EL (cell line): ENCODE data around the gene BIN1.
A peak's percentile ranks its signal among the peaks of the same experiment; 100 is the strongest.

Experiments
- DNase-seq: peaks from one replicate; pipeline ENCODE4 v3.0.0-alpha.2; 2016

The BIN1 gene

DNA sequence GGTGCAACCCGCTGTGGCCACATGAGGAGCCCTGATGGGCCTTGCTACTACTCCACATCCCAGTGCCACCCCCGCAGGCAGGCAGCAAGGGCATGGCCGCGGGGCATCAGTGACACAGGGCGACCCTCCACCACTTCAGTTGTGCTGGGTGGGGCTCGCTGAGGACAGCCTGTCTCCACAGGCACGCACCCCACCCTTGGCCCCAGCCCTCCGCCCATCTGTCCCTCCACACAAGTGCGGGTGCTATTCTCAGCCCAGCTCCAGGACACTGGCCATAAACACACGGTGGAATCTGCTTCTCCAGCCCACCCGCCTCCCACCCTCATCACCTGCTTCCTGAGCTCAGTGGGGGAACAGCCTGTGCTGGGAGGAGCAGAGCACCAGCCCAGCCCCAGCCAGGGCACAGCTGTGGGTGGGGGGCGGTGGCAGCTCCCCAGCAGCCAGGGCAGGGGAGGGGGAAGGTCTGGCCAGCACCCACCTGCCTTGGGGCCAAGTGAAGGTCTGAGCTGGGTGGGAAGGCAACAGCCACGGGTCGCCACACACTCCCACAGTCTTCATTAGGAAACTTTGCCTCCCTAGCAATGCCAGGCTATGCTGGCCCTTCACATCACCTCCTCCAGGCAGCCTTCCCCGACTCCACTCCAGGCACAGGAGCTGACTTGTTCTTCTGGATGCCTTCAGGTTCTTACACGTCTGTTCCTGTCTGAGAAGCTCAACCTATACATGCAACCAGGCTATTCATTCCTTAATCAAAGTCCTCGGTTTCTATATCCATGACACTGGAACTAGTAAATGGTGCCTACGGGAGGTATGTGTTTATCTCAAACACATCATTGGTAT lies 16.5 kb downstream of the BIN1 start:
- DNase-seq: no peak

DNA sequence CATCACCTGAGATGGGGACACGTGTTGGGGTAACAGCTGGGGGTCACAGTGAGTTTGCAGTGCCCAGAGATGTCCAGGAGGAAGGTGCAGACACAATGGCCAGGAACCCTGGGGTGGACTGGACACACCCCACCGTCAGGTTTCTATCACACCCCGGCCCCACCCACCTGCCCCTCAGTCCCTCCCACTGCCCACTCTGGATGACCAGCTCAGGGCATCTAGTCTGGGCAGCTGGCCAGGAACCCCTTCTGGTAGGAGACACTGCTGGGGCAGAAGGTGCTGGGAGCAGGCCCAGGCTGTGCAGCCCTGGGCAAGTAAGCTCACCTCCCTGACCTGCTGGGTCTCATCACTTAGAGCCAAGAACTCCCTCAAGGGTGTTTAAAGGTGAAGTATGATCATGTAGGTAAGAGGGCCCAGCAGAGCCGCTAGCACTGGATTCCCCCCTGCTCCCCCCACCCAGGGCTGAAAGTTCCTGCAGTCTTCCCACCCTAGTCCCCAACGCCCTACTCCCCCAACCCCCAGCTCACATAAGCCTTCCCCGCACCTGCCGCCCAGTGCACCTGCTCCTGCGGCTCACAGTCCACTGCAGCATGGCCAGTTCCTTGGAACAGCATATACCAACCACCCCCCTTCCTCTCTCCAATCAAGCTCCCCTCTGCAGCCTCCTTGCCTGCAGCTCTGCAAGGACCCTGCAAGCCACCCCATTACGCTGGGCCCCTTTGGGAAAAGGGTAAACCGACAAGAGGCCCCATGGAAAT lies 17.3 kb downstream of the BIN1 start:
- no peak for DNase-seq

DNA sequence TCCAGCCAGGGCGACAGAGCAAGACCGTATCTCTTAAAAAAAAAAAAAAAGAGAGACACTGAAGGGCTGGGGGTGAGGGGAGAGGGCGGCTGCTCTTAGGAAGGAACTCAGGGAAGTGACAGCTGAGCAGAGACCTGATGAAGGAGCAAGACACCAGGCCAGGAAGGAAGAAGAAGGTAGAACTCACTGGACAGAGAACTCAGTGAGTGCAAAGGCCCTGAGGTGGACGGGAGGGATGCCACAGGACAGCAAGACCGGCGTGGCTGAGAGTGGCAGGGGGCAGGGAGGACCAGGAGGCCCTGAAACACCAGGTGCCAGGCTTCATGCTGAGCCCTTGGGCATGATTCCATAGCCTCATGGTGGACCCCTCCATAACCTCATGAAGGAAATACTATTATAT lies 18.2 kb downstream of the BIN1 start:
- DNase-seq: no peak

DNA sequence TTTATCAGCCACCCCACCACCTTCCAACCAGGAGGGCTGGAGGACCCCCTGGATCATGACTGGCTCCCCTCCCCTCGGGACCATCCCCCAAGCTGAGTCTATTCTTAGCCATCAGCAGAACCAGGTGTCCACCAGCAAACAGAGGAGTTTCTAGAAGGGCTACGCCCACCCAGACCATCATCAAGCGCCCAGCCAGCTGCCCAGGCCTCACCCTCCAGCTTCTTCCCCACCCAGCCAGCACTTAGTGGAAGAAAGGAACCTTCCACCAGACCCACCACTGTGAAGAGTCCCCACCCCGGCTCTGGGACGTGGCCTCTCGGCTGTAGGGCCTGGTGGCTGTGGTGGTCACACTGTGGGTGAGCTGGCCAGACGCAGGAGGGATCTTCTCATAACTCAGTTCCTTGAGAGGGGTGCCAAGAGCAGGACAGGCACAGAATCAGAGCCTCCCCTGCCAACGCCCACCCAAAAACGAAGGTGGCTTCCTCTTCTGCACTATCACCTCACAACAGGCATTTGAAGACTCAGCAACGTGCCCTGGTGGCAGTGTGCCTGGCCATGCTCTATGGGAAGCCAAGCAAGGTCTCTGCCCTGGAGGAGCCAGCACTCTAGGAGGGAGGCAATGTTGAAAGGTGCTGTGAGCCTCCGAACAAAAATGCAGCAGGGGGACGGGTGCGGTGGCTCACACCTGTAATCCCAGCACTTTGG lies 19.0 kb downstream of the BIN1 start:
- DNase-seq: no peak

DNA sequence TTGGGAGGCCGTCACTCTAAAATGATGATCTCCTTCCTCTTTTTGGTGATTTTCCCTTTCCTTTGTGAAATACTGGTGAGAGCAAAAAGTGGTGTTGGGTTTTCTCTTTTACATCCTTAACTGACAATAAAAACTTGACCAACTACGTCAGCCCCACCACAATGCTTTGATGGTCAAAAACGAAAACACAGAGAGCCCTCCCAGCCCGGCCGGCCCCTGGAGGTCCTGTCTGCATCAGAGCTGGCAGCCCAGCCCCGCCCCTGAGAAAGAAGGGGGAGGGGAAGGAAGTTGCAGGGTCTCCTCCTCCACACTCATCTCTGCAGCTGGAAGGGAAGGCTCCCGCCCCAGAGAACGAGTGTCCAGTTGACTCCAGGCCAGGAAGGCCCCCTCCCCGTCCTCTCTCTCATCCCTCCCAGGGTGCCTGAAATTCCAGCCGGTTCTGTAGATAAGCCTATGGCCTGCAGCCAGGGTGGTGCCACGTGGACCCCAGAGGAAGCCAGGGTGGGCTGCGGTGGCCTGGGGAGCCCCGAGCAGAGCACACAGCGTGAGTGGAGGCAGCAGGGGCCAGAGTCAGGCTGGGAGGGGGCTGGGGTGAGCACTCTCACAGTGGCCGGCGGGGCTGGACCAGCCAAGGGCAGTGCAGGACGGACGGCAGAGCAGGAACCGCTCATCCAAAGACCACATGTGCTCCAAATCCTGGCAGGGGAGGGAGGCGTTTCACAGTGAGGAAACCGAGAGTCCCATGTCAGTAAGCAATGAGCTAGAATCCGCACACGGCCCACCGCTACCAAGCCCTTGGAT lies 19.8 kb downstream of the BIN1 start:
- no peak for DNase-seq

DNA sequence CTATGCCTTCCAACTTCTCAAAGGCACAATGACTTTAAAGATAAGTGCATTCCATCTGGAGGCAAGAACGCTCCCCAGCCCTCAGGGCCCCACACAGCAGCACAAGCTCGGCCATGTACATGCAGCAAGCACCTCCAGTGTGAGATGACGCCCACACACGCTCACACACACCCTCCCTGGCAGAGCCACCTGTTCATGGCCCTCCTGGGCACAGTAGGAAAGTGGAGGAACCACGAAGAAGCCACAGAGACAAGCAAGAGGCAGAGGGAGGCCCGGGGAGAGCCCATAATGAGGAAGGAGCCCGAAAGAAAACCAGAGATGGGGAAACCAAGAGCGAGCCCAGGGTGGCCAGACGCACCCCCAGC lies 21.7 kb downstream of the BIN1 start:
- no peak for DNase-seq

DNA sequence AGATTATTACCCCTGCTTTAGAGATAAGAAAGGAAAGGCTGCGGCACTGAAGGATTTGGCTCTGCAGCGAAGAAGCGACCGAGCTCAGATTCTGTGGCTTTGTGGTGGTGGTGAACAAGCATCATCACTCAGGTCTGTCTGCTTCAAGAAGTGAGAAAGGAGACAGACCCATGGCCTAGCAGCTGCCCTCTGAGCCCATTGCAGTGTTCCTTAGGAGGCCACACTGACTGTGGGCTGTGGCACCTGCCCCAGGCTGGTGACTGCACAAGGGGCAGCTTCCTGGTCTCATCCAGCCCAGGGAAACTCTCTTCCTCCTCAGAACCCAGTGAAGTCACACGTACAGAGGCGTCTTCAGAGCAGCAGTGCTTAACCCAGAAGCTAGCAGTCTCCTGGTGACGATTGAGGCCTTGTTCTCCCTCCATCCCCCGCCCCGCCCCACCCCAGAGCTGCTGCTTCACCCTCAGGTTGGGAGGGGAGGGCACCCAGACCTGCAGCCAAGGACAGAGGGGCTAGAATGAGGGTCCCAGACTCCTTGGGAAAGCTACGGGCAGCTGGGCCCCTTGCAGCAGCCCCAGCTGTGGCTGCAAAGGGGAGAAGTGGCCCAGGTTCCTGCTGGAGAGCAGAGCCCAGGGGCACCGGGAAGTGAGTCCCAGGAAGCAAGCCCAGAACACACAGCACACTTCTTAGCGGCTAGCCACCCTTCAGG lies 22.2 kb downstream of the BIN1 start:
- DNase-seq: no peak

DNA sequence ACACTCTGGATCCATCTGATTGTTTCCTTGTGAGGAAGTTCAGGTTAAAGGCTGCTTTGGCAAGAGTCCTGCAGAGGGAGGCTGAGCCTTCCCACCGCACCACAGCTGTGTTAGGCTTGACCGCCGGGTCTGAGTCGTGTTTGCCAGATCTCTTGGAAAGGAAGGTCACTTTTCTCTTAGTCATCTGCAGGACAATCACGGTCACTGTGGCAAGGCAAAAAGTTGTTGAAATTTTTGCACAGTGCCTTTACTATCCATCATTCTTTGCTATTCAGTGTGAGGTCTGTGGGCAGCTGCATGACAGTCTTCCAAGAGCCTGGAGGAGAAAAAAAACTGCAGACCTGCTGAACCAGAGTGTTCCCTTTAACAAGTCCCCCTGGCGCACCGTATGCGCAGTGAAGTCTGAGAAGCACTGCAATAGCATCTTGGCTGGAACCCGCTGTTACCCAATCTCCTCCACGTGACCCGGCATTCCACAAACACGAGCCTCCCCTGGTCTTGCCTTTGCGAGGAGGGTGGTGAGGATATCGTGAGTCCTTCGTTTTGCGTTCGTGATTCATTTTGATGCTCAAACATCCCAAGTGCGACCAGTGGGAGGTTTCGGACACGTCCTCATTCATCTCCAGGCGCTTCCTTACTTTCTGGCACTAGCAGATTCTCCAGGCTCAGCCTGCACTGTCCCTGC lies 23.0 kb downstream of the BIN1 start:
- DNase-seq: peak; percentile 83

DNA sequence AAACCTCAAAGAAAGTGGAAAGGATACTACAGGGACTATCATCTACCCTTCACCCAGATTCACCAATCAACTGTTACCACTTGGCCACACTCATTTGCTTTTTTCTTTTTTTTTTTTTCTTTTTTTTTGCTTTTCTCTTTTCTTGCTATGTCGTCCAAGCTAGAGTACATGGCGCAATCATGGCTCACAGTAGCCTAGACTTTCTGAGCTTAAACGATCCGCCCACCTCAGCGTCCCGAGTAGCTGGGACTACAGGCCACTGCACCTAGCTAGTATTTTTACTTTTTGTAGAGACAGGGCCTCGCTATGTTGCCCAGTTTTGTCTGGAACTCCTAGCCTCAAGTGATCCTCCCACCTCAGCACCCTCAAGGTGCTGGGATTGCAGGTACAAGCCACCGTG lies 24.0 kb downstream of the BIN1 start:
- DNase-seq: no peak

DNA sequence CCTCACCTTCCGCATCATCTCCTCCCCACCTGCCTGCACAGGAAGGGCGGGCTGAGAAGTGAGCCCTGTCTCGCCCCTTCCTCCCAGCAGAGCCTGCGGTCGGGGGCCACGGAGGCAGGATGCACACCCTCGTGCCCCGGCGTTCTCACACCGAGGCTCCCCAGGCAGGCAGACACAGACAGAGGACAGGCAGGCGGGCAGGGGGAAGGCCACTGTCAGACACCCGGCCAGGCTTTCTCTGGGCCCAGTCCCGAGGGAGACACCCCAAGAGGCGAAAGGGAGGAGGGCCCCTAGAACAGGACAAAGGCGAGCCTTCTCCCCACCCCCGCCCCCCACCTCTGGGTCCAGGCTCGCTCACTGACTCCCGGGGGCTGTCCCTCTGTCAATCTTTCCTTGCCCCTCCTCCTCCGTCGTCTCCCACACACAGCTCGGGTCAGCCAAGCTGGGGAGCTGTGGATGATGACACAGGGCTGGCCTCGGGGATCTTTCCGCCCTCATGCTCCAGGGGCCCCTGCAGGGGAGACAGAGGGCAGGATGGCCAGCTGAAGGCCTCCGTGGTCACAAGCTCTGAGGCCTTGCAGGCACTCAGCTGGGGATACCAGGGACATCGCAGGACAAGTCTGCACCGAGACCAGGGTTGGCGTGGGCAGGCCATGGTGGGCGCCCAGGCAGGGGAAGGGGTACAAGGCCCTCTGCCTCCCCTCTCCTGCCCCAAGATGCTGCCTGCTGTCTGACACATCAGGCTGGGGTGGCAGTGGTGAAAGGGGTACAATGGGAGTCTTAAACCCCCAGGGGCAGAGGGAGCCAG lies 24.9 kb downstream of the BIN1 start:
- DNase-seq: no peak

DNA sequence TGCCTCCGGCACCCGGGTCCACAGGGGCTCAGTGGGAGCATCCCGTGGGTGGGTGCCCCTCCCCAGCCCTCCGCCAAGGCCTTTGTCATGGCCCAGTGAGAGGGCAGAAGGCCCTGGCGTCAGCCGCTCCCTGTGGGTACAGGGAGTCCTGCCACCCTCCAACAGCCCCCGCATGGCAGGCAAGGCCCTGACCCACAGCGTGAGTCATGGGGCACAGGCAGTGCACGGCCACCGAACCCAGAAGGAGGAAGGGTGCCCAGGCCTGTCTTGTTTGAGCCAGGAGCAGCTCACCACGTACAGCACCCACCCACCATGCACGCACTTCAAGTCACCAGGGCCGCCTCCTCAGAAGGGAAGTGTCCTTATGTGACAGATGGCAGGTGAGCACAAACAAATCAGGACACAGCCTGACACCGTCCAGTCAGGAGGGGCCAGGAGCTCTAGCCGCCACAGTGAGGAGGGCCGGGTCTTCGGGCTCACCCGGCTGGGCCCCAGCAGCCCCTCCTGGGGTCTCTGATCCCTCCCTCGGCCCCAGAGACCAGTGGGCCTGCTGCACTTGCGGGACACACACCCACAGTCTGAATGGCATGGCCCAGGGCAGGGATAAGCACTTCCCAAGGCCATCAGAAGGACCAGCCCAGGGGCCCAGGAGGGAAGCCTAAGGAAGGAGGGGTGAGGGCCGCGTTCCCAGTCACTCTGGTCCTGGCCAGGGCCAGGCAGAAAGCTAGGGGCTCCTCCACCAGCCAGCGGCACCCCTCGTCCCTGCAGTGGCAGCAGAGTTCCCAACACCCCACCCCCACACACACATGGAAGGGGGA lies 25.8 kb downstream of the BIN1 start:
- DNase-seq: no peak

DNA sequence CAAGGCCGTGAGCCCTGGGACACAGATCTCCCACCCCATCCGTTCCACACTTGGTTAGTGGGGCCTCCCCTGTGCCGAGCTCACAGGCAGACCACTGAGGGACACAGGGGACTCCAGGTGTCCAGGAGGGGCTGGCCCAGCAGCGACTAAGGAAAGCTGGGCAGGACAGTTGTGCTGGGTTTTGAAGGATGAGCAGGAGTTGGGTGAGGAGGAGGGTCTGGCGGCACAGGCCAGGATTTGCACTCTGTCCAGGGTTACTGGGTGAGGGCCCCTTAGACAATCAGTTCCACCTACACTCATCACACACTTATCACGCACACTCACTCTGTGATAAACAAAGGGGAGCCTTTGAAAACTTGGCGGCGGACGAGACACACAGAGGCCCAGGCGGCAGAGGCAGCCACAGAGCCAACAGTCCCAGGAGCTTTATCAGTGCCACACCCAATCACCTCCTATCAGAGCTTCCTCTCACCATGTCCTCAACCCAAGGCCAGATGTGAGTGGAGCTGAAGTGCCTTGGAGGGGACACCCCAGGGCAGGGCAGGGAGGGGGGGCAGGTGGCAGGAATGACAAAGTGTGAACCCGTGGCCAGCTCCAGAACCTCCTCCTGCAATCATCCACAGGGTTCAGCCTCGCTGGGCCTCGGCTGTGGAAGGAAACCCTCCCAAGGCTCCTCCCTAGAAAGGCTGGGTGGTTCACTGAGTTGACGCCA lies 26.6 kb downstream of the BIN1 start:
- no peak for DNase-seq

DNA sequence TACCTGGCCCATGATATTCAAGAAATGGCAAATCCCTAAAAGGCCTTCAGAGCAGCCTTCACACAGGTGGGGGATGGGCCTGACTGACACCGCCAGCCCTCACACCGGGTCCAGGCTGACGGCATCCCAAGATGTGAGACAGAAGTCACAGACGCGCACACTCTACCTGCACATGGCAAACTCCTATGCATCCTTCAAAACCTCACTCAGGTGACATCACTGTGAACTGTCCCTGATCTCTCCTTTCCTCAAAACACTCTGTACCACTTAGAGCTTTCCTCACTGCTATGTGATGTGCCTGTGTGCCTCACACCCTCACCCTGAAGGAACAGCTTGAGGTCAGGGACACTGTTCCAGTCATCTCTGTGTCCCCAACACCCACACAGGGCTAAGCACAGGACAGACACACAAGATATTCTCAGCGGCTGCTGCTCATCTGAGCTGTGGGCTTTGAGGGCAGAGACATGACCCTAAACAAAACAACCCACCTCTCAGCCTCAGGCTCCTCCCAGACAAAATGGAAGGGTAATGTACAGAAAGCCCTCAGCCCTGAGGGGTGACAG lies 27.5 kb downstream of the BIN1 start:
- DNase-seq: no peak

DNA sequence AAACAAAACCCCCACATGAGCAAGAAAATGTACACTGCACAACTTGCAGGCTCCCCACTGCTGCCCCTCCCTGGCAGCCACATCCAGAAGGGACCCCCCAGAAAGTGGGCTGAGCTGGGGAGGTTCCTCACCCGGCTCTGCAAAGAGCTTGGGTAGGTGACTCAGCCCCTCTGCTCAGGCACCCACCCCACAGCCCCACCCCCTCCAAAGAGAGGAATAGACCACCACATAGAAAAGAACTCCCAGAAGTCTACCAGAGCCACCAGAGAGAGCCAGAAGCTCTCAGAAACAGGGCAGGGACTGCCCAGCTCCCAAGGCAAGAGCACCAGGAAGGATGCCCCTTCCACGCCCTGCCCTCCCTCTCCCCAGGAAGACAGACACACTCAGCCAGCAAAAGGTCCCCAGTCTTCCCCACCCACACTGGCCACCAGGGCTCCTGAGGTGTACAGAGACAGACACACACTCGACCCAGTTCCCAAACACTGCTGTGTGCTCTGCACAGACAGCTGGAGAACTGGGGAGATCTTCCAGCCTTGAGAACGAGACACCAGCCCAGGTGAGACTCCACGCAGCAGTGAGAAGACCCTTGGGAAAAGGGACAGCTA lies 28.2 kb downstream of the BIN1 start:
- no peak for DNase-seq

DNA sequence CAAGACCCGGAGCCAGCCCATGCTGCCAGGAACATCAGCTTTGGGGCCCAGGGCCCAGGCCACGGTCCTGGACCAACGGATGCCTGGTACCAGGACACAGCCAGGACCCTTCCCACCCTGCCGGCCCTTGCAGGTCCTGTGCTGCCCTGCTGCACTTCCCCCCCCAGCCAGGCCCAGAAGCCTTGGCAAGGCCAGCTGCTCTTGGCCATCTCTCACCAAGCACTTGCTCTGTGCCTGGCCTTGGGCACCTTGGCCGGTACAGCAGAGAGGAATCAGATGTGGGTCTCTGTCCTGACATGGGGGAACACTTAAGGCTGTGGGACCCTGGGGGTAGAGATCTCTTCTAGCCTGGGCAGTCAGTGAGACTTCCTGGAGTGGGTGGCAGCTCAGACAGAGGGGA lies 28.9 kb downstream of the BIN1 start:
- DNase-seq: no peak

DNA sequence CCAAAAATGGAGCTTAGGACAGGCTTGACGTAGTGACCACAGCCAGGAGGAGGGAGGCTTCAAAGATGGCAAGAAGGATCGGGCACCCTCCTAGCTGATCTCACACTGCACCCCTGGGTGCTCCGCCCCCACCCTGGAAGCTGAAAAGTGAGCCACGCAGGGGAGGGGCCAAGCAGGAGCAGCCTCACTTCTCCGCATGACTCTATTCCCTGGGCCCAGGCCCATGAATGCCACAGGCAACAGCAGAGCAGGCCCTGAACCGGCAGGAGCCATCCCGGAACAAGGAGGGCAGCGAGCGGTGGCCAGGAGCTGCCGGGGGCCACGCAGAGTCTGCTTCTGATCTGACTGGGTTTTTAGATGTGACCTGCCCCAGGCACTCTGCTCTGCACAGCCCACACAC lies 30.0 kb downstream of the BIN1 start:
- no peak for DNase-seq

DNA sequence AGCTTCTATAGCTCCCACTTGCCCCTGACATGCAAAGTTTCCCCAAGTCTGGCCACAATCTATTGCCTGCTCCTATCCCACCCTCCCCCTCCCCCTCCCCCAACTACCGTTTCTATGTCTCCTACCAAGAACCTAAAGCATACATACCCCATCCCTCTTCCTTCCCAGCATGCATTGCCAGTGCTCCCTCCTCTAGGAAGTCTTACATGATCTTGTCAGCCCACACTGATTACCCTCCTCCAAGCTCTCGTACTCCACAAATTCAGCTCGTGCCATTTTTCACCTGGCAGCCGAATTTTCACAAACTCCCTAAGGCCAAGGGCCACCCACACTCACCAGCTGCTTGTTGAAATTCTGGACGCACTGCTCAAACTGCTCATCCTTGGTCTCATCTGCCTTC lies 30.7 kb downstream of the BIN1 start:
- no peak for DNase-seq

DNA sequence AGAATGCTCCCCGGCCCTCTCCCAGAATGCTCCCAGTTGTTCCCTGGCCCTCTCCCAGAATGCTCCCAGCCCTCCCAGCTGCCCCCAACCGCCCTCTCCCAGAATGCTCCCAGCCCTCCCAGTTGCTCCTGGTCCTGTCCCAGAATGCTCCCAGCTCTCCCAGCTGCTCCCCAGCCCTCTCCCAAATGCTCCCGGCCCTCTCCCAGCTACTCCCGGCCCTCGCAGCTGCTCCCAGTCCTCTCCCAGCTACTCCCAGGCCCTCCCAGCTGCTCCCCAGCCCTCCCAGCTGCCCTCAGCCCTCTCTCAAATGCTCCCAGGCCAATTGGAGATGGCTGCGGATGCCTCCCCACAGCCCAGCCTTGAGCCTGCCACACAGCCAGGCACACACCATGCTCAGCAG lies 31.1 kb downstream of the BIN1 start:
- DNase-seq: no peak

DNA sequence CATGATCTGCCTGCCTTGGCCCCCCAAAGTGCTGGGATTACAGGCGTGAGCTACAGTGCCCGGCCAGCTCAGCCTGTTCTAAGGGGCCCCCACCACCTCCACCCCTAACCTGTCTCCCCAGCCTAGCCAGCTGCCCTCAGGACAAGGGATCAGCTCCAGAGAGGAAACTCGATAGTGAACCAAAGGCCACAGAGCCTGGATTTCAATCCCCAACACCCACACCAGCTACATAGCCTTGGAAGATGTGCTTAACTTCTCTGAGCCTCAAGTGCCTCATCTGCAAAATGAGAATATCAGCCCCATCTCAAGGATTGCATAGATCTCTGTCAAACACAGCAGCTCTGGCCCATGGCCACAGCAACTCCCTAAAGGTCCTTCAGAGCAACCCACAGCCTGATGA lies 32.0 kb downstream of the BIN1 start:
- no peak for DNase-seq
